ENCODE data around the gene SHMT1.
"Not testable (repeated sequence)": the region's sequence is repeated elsewhere in the genome, so short reads cannot be mapped to it uniquely, and the experiment has no call there.

Gene SHMT1

DNA sequence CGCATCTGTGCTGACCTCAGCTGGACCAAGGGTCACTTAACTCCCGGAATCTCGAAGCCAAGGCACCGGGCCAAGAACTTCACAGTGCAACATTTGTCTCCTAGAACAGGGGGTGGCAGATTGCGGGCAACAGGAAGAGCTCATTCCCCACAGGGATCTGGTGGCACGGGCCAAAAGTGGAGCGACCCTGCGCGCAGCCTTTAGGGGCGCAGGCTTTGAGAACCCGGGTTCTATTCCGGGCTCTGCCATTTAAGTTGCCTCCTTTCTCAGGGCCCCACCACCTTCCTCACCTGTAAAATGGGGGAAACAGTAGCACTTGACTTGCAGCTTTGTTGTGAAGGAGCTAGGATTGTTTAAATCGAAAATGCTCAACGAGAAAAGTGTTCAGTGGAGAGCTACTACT, 651 bp downstream of the SHMT1 start:
- Histone ChIP-seq H3K9ac (ENCODE audit: low read depth, low read length) (peak overlapping the region; percentile 96), H3K4me1 (ENCODE audit: insufficient read depth, low read length) (no peaks in the 10 kb centered on the region), H3K36me3 (ENCODE audit: insufficient read depth, low read length) (no peaks in the 10 kb centered on the region; the same call in 1 of the 2 replicates), H3K9me3 (ENCODE audit: control insufficient read depth, insufficient read depth, low read length) (no peaks in the 10 kb centered on the region)

DNA sequence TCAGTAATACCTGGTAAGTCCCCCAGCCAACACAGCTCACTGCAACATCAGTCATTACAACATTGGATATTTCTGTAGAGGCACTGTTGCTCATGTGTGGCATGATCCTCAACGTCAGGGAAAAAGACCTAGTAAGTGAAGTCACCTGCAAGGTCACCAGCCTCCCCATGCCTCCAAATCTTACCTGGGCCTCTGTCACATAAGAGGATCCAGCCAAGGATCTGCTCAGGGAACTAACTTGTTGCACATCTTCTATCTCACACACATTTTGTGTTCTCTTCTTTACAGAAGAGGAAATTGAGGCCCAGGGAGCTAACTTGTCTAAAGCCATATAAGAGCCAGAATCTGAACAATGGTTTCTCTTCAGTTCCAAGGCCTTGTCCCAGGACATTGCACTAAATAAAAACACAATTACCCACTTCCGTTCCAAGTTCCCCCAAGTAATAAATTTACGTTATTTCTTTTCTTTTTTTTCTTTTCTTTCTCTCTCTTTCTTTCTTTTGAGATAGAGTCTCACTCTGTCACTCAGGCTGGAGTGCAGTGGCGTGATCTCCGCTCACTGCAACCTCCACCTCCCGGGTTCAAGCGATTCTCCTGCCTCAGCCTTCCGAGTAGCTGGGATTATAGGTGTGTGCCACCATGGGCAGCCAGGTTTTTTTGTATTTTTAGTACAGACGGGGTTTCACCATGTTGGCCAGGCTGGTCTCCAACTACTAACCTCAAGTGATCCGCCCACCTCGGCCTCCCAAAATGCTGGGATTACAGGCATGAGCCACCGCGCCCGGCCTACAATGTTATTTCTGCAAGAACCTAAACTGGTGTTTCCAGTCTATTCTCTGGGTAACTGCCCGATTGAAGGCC, 1.3 kb downstream of the SHMT1 start:
- Histone ChIP-seq H3K9ac (ENCODE audit: low read depth, low read length) (peak overlapping the region; percentile 96), H3K36me3 (ENCODE audit: insufficient read depth, low read length) (no peaks in the 10 kb centered on the region; the same call in 1 of the 2 replicates), H3K4me1 (ENCODE audit: insufficient read depth, low read length) (no peaks in the 10 kb centered on the region), H3K9me3 (ENCODE audit: control insufficient read depth, insufficient read depth, low read length) (no peaks in the 10 kb centered on the region)

GRCh38 chr17:18360518-18360917, 2.8 kb downstream of the SHMT1 start:
- H3K9ac ChIP-seq (ENCODE audit: low read depth, low read length), result no peak overlapping the region
- H3K36me3 ChIP-seq (ENCODE audit: insufficient read depth, low read length), result no peaks in the 10 kb centered on the region; the same call in 1 of the 2 replicates
- no peaks in the 10 kb centered on the region for H3K4me1 ChIP-seq (ENCODE audit: insufficient read depth, low read length)
- no peaks in the 10 kb centered on the region for H3K9me3 ChIP-seq (ENCODE audit: control insufficient read depth, insufficient read depth, low read length)

DNA sequence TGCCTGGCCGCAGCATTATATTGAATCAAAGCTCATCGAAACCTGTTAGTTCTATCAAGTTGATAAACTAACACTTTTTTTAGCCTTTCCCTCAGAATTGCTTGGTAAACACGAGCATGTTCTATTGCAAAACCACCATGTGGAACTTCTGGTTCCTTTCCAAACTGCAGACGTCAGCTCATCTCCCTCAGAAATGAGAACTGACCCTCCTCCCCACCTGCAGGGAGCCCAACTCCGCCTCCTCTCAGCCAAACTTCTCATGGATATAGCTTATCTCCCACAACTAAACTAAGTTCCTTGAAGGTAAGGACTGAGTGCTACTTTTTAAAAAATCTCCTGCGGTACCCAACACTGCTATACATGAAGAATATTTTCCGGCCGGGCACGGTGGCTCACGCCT, 6.7 kb downstream of the SHMT1 start:
- H3K9me3 ChIP-seq (ENCODE audit: control insufficient read depth, insufficient read depth, low read length), result no peaks in the 10 kb centered on the region
- peaks cover 8% of the 10 kb centered on the region for H3K36me3 ChIP-seq (ENCODE audit: insufficient read depth, low read length)
- no peak overlapping the region for H3K9ac ChIP-seq (ENCODE audit: low read depth, low read length)
- no peaks in the 10 kb centered on the region for H3K4me1 ChIP-seq (ENCODE audit: insufficient read depth, low read length)

- peaks cover 8% of the 10 kb centered on the region for H3K36me3 ChIP-seq (ENCODE audit: insufficient read depth, low read length)
- H3K4me1 ChIP-seq (ENCODE audit: insufficient read depth, low read length), result no peaks in the 10 kb centered on the region
- H3K9ac ChIP-seq (ENCODE audit: low read depth, low read length), result no peak overlapping the region
- H3K9me3 ChIP-seq (ENCODE audit: control insufficient read depth, insufficient read depth, low read length), result no peaks in the 10 kb centered on the region
Observed at GRCh38 chr17:18353541-18353940, 9.8 kb downstream of the SHMT1 start.

DNA sequence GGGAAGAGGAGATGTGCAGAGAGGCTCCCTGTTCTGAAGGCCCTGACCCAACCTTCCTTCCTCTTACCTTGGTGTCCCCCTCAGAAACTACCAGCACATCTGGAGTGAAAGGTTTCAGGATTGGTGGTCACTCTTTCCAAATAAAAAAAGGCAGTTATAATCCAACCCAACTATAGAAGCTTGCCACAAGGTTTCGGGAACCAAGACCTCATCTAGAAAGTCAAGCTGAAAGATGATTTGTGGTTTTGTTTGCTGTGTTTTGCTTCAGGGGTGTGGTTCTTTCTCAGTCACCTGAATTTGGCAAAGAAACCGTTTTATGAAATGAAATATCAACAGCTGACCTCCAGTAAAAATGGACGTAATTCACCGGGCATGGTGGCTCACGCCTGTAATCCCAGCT, 19.3 kb downstream of the SHMT1 start:
- Histone ChIP-seq H3K36me3 (ENCODE audit: insufficient read depth, low read length) (peaks cover 44% of the 10 kb centered on the region), H3K9ac (ENCODE audit: low read depth, low read length) (no peak overlapping the region), H3K4me1 (ENCODE audit: insufficient read depth, low read length) (no peaks in the 10 kb centered on the region), H3K9me3 (ENCODE audit: control insufficient read depth, insufficient read depth, low read length) (peaks cover 3% of the 10 kb centered on the region; the same call in 1 of the 2 replicates)

DNA sequence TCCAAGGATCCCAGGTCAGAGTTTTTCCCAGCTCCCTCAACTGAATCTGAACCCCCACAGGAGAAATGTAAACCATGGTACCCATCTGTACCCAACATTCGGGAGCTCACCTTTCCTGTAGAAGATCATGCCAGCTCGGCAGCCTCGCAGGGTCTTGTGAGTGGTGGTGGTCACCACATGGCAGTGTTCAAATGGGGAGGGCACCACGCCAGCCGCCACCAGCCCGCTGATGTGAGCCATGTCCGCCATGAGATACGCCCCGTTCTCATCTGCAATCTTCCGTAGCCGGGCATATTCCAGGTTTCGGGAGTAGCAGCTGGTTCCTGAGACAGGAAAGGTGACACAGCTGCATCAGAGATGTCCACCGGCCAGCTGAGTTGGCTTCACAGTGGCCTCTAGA, 23.4 kb downstream of the SHMT1 start:
- Histone ChIP-seq H3K36me3 (ENCODE audit: insufficient read depth, low read length) (peaks cover 35% of the 10 kb centered on the region), H3K4me1 (ENCODE audit: insufficient read depth, low read length) (no peaks in the 10 kb centered on the region), H3K9ac (ENCODE audit: low read depth, low read length) (no peak overlapping the region), H3K9me3 (ENCODE audit: control insufficient read depth, insufficient read depth, low read length) (peaks cover 4% of the 10 kb centered on the region; the same call in 1 of the 2 replicates)

- not testable (repeated sequence) for H3K4me1 ChIP-seq (ENCODE audit: insufficient read depth, low read length); H3K9me3 ChIP-seq (ENCODE audit: control insufficient read depth, insufficient read depth, low read length); H3K9ac ChIP-seq (ENCODE audit: low read depth, low read length)
- peaks cover 35% of the 10 kb centered on the region for H3K36me3 ChIP-seq (ENCODE audit: insufficient read depth, low read length)
Observed at GRCh38 chr17:18338158-18338557, 25.2 kb downstream of the SHMT1 start.

- Histone ChIP-seq H3K9ac (ENCODE audit: low read depth, low read length) (no peak overlapping the region), H3K36me3 (ENCODE audit: insufficient read depth, low read length) (peaks cover 20% of the 10 kb centered on the region), H3K4me1 (ENCODE audit: insufficient read depth, low read length) (no peaks in the 10 kb centered on the region), H3K9me3 (ENCODE audit: control insufficient read depth, insufficient read depth, low read length) (no peaks in the 10 kb centered on the region)
Observed at GRCh38 chr17:18332909-18333489, 30.4 kb downstream of the SHMT1 start.

- Histone ChIP-seq H3K9me3 (ENCODE audit: control insufficient read depth, insufficient read depth, low read length) (no peaks in the 10 kb centered on the region), H3K4me1 (ENCODE audit: insufficient read depth, low read length) (no peaks in the 10 kb centered on the region), H3K36me3 (ENCODE audit: insufficient read depth, low read length) (peaks cover 20% of the 10 kb centered on the region), H3K9ac (ENCODE audit: low read depth, low read length) (no peak overlapping the region)
Observed at GRCh38 chr17:18331879-18332278, 31.5 kb downstream of the SHMT1 start.

- H3K36me3 ChIP-seq (ENCODE audit: insufficient read depth, low read length), result peaks cover 11% of the 10 kb centered on the region
- no peak overlapping the region for H3K9ac ChIP-seq (ENCODE audit: low read depth, low read length)
- no peaks in the 10 kb centered on the region for H3K4me1 ChIP-seq (ENCODE audit: insufficient read depth, low read length)
- no peaks in the 10 kb centered on the region for H3K9me3 ChIP-seq (ENCODE audit: control insufficient read depth, insufficient read depth, low read length)
Observed at GRCh38 chr17:18328643-18329204, 34.6 kb downstream of the SHMT1 start.

DNA sequence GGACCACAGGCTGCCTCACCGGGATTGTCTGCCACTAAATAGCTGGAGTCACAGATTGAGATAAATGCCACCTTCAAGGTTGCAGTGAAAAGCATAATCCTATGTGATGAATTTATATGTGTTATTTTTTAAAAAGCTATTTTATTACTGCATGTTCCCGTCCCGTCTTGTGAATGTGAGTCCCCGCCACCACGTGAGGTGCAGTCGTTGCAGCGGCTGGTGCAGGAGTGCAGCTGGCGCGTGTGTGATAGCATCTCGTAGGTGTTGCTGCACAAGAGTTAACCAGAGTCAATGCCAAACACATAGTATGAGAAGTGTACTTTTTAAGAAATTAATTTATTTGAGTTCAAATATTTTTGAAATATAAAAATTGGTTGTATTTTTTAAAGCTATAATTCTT, 35.8 kb downstream of the SHMT1 start:
- Histone ChIP-seq H3K9ac (ENCODE audit: low read depth, low read length) (no peak overlapping the region), H3K36me3 (ENCODE audit: insufficient read depth, low read length) (peaks cover 11% of the 10 kb centered on the region), H3K9me3 (ENCODE audit: control insufficient read depth, insufficient read depth, low read length) (no peaks in the 10 kb centered on the region), H3K4me1 (ENCODE audit: insufficient read depth, low read length) (no peaks in the 10 kb centered on the region)

DNA sequence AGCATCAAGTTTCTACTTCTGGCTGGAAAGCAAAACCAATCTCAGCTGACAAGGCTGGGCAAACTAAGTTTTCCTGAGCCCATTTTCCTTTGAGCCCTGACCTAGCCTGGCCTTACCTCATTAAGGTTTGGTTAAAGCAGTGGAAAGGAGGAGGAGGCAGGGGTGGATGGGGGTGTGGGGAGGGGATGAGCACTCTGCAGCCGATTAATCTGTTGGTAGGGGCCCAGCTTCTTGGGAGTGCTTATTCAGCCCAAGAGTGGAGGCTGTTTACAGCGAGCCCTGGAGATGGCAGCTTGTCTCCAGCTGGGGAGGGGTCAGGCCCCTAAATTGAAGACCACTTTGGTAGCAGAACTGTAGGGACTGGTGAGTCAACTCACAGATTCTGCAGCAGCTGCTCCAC, 36.3 kb downstream of the SHMT1 start:
- Histone ChIP-seq H3K4me1 (ENCODE audit: insufficient read depth, low read length) (no peaks in the 10 kb centered on the region), H3K36me3 (ENCODE audit: insufficient read depth, low read length) (peaks cover 11% of the 10 kb centered on the region), H3K9me3 (ENCODE audit: control insufficient read depth, insufficient read depth, low read length) (no peaks in the 10 kb centered on the region), H3K9ac (ENCODE audit: low read depth, low read length) (no peak overlapping the region)

DNA sequence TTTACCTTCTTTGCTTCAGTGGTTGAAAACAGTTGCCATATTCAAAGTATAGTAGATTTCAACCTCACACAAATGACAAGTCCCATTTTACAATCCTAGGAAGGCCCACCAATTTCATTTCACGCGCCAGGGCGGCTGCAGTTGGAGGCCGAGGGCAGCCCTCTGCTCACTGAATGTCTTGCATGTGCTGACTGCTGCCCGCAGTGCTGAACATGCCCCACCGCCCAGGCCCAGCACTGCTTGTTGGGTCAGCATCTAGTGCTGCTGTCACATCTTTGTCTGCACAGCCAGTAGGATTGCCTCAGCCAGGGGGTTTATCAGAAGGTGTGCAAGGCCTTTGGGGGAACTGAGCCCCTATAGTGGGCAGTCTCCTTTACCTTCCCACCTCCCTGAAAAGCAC, 36.8 kb downstream of the SHMT1 start:
- no peak overlapping the region for H3K9ac ChIP-seq (ENCODE audit: low read depth, low read length)
- H3K36me3 ChIP-seq (ENCODE audit: insufficient read depth, low read length), result peaks cover 11% of the 10 kb centered on the region
- no peaks in the 10 kb centered on the region for H3K9me3 ChIP-seq (ENCODE audit: control insufficient read depth, insufficient read depth, low read length)
- H3K4me1 ChIP-seq (ENCODE audit: insufficient read depth, low read length), result no peaks in the 10 kb centered on the region

DNA sequence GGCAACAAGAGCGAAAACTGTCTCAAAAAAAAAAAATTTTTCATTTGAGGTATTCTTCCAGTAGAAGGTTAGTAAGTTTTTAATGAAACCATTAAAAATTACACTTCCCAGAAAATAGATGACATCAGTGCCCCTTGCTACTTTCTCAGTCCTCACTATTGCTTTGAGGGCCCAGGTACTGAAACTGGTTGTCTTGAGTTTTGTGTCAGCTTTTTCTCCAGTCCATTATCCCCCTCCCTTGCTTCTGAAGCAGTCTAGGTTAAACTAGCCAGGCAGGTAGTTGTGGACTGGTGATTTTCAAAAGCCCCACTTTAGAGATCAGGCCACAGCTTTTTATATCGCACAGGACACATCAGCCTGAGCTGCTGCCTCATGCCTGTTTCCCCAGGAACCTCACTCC, 37.3 kb downstream of the SHMT1 start:
- H3K9ac ChIP-seq (ENCODE audit: low read depth, low read length), result no peak overlapping the region
- no peaks in the 10 kb centered on the region for H3K4me1 ChIP-seq (ENCODE audit: insufficient read depth, low read length)
- no peaks in the 10 kb centered on the region for H3K9me3 ChIP-seq (ENCODE audit: control insufficient read depth, insufficient read depth, low read length)
- H3K36me3 ChIP-seq (ENCODE audit: insufficient read depth, low read length), result peaks cover 11% of the 10 kb centered on the region
